Medulla oblongata (tissue), 1 donor: Measurements from ENCODE around the gene KIF16B.
"Not testable (repeated sequence)": the region's sequence is repeated elsewhere in the genome, so short reads cannot be mapped to it uniquely, and the experiment has no call there.

ENCODE experiments used
- DNase-seq: peaks from one replicate; pipeline ENCODE4 v3.0.0-alpha.2; 2015; ENCODE audit errors: extremely low spot score

Gene KIF16B

DNA sequence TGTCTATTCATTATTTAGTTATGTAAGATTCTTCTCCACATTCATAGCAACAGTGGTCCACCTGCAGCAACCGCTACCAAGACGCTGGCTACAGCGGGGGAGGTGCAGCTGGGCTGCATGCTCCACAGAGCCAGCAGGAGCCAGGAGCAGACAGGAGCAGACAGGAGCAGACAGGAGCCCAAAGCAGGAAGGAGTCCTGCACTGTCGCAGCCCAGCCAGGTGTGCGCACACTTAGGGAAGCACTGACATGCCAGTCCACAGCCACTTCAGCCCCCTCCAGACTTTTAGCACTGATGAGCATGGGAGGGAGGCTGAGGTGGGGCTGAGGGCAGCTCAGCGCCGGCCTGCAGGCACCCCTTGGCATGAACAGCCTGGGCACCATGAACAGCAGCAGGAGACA, 19.6 kb downstream of the KIF16B start:
- DNase-seq = no peak

DNA sequence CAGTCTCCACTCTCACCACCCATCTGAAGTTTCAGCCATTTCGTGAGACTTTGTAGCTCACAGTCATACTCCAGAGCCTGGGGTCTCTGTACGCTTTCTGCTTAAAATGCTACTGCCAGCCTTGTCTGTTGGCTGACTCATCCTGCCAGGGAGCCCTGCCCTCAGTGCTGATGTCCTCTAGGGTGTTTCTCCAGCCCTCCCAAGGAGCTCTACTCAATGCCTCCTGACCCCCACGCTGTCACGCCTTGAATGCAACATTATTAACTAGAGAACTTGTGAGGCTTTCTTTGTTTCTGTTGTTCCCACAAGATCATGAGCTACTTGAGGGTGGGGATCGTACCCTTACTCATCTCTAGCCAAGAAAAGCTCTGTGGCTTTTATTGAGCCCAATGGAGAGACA, 20.1 kb downstream of the KIF16B start:
- DNase-seq = no peak

- peak; percentile 55 for DNase-seq
These were observed 21.2 kb downstream of the KIF16B start for GRCh38 chr20:16552015-16552414.

GRCh38 chr20:16551607-16552006, 21.6 kb downstream of the KIF16B start:
- no peak for DNase-seq

DNA sequence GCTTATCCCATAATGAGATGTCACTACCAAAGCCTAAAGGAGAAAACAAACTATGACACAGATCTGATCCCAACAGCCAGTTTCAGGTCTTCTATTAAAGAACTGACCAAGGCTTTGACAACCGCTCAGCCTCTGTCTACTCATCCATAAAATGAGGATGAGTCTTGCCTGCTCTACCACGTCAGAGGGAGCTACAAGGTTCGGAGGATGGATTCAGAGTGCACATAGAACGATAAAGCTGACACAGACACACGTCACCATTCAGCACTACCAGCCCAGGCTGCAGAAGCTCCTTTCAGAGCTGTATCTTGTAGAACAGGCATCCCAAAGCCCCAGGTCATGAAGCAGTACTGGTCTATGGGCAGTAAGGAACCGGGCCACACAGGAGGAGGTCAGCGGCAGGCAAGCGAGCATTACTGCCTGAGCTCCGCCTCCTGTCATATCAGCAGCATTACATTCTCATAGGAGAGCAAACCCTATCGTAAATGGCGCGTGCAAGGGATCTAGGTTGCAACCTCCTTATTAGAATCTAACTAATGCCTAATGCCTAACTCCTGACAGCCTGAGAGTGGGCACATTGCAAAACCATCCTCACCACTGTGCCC, 25.1 kb downstream of the KIF16B start:
- DNase-seq = no peak

GRCh38 chr20:16544949-16545348, 28.3 kb downstream of the KIF16B start:
- no peak for DNase-seq

- DNase-seq = no peak
These were observed 30.8 kb downstream of the KIF16B start for GRCh38 chr20:16542477-16542876.

- DNase-seq = no peak
These were observed 31.4 kb downstream of the KIF16B start for GRCh38 chr20:16541878-16542277.

DNA sequence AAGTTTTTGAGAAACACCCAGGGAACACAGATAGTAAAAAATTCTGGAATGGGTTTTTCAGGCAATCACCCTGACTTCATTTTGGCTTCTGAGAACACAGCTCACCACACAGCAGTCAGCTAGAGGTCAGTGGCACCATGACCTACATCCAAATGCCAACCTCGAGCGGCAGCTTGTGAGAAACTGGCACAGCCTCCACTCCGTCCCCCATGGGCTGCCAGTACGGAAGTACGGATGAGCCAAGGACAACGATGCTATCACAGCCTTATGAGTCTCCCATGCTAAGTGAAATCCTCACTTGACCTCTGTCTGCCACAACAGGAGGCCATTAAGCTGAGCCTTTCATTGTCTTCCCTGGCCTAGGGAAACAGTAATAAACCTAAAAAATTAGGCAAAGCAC, 32.0 kb downstream of the KIF16B start:
- DNase-seq = no peak

GRCh38 chr20:16539280-16540021, 33.8 kb downstream of the KIF16B start:
- DNase-seq = no peak

DNA sequence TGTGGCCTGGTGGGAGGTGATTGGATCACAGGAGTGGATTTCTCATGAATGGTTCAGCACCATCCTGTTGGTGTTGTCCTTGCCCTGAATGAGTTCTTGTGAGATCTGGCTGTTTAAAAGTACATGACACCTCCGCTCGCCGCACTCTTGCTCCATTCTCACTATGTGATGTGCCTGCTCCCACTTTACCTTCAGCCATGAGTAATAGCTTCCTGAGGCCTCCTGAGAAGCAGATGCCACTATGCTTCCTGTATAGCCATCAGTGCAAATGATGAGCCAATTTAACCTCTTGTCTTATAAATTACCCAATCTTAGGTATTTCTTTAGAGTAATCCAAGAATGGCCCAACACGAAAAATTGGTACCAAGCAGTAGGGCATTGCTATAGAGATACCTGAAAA, 34.5 kb downstream of the KIF16B start:
- no peak for DNase-seq

- no peak for DNase-seq
These were observed 35.3 kb downstream of the KIF16B start for GRCh38 chr20:16537918-16538317.

DNA sequence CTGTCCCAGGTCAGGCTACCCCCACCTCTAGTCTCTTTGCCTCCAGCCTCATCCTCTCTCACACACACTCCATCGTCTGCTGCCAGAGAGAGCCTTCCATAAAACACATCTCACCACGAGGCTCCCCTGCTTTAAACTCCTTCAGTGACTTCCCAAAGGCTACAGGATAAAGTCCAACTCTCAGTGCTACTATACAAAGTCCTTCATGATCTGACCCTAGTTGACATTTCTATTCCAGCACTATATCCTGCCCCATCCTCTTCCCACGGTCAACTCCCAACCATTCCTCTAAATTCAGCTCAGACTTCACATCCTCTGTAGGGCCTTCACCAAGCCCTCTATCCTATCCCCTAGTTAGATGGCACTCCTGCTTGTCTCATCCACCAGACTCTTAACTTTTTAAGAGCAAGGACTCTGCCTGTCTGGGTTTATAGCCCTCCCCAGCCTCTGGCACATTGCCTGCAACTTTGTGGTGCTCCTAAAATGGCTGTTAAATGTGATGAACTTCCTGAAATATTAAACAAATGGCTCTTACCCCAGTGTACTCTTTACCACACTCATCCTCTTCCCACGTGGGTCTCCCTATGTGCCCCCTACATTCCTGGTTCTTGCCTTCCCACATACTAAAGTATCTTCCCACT, 36.1 kb downstream of the KIF16B start:
- no peak for DNase-seq

- no peak for DNase-seq
These were observed 38.0 kb downstream of the KIF16B start for GRCh38 chr20:16535277-16535676.

GRCh38 chr20:16533502-16533901, 39.7 kb downstream of the KIF16B start:
- no peak for DNase-seq

- DNase-seq = no peak
These were observed 41.8 kb downstream of the KIF16B start for GRCh38 chr20:16531485-16531884.

DNA sequence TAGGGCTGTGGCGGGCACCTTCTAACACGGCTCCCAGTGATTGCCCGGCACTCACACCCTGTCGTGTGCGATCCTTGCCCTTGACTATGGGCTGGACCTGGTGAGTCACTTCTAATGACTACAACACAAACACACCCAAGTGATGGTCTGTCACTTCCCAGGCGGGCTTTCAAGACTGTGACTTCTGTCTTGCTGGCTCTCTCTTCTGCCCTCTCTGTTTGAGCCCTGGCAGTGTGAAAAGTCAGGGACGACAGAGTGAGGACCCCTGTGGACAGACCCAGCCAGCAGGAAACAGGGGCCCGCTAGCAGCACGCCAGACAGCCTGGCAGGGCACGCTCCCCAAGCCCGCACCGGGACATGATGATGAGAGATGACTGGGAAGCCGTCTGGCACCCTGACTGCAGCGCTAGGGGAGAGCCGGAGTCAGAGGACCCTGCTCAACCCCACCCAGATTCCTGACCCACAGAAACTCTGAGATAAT, 43.0 kb downstream of the KIF16B start:
- no peak for DNase-seq

GRCh38 chr20:16528078-16528477, 45.2 kb downstream of the KIF16B start:
- no peak for DNase-seq

DNA sequence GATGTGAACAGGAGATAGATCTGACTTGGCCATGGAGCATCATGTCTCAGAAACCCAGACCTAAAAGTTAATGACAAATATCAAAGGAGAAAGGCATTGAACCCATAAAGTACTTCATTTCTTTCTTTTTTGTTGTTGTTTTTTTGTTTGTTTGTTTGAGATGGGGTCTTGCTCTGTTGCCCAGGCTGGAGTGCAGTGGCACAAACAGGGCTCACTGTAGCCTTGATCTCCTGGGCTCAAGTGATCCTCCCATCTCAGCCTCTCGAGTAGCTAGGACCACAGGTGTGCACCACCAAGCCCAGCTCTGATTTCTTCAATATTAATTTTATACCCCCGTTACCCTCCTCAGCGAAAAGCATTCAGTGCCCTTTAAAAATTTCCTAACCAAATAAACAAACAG, 45.8 kb downstream of the KIF16B start:
- no peak for DNase-seq

DNA sequence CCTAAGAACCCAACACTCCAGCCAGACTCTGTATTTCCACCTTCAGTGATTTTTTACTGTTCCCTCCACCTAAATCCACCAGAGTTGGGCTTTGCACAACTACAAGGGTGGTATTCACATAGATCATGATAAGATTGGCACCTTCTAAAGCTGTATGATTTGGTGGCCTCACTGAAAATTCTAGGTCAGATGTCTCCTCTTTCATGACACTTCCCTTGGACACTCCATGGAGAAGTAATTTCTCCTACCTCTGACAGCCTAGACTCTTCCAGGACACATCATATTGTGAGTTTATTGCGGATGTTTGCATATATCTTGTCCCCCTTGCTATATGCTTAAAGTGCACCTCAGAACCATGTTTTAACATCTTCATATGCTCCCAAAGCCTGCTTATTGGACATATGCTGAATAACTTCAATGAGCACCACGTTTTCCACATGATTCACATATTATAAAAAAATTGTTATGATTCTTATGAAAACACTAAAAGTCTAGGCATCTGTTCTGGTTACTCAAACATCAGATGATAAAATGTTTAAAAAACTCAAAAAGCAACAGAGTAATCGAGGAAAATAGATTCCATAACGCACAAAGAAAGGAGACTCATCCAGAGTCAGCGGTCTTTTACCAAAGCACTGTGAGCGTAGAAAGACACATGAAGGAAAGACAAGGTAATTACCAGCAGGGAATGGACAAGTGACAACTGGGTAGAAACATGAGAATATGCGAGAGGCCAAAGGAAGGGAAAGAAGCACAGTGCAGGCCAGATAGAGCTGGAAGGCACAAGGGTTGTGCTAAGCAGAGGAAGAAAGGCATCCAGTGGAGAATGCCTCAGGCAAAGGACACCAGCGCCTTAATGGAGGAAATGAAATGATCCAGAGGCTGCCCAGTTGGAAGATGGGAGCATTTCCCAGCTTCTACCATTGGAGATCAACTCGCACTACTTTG, 46.5 kb downstream of the KIF16B start:
- DNase-seq = no peak

- not testable (repeated sequence) for DNase-seq
These were observed 50.6 kb downstream of the KIF16B start for GRCh38 chr20:16522651-16523050.

DNA sequence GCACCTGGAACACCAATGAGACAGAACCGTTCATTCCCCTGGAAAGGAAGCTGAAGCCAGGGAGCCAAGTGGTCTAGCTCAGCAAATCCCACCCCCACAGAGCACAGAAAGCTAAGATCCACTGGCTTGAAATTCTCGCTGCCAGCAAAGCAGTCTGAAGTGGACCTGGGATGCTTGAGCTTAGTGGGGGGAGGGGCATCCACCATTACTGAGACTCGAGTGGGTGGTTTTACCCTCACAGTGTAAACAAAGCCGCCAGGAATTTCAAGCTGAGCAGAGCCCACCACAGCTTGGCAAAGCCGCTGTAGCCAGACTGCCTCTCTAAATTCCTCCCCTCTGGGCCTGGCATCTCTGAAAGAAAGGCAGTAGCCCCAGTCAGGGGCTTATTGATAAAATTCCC, 53.1 kb downstream of the KIF16B start:
- DNase-seq = no peak
